K562 (cell line): ENCODE results near the gene KAZN. TPM values are rescaled to one million over a fixed set of nuclear protein-coding genes. Genes with fewer than 3 reads are reported as not detected.

Experiments used
- ATAC-seq: fragments of 200-7000 bp; cut with Tn5 transposase; 3 replicates; pipeline ENCODE4 v1.9.1; 2020; ENCODE audit warnings: moderate library complexity
- BruUV-seq: library from RNA; stranded (reverse); fragments of 400-500 nt; replicated peaks from 2 replicates; lab custom pipeline; 2021; lab: Mats Ljungman, UMichigan
- CTCF ChIA-PET: fragments of 300-600 bp; formaldehyde crosslinking; extraction: SDS; loops from one replicate; lab custom pipeline; 2021; ENCODE audit warnings: low intra/inter-chr PET ratio; lab: Yijun Ruan, JAX
- POLR2A ChIA-PET: fragments of 300-600, 350-650 bp; sonication (Branson Sonifier 250); formaldehyde crosslinking; extraction: SDS; loops from one replicate; lab custom pipeline; 2021; ENCODE audit warnings: antibody characterized with exemption, inconsistent platforms; lab: Yijun Ruan, JAX
- DNase-seq, 4 experiments: peaks; one replicate each; pipeline versions ENCODE4 v3.0.0 to v3.0.0-alpha.2; 2011 to 2018; ENCODE audit warnings: low spot score in 3 of 4, mixed read lengths in 3 of 4; ENCODE audit errors: extremely low read depth in 1 of 4
- FAIRE-seq: peaks from 2 replicates; lab custom pipeline; 2011; peaks lifted over from hg19 to GRCh38; lab: Jason Lieb, UNC
- H2AFZ ChIP-seq: 2 replicates; pipeline ENCODE4 v1.6.0; 2011; ENCODE audit warnings: low read depth, low read length, control low read depth, inconsistent platforms
- H3K27ac ChIP-seq: fragments of 200-600 bp; 3 replicates; pipeline ENCODE4 v1.8.0; 2011; ENCODE audit warnings: low read depth, mild to moderate bottlenecking, control low read depth, inconsistent platforms, low read length, moderate library complexity, mixed read lengths; ENCODE audit errors: extremely low read depth
- H3K27me3 ChIP-seq, 2 experiments: fragments of 300-600 bp in 1 of 2; 2 replicates in 1 of 2; 3 replicates in 1 of 2; pipeline versions ENCODE4 v1.6.0 to v1.8.0; 2011; ENCODE audit warnings: inconsistent platforms in 2 of 2, low read length in 2 of 2, mild to moderate bottlenecking in 1 of 2, mixed read lengths in 1 of 2, moderate library complexity in 1 of 2; ENCODE audit not compliant: control insufficient read depth in 2 of 2, insufficient read depth in 2 of 2
- H3K36me3 ChIP-seq: fragments of 300-600 bp; 3 replicates; pipeline ENCODE4 v1.8.0; 2011; ENCODE audit warnings: mild to moderate bottlenecking, low read length, inconsistent platforms; ENCODE audit not compliant: control insufficient read depth, insufficient read depth
- H3K4me1 ChIP-seq, 2 experiments: fragments of 200-600 bp in 1 of 2; replicated peaks in 1 of 2; 2 replicates in 1 of 2; 3 replicates in 1 of 2; pipeline versions ENCODE4 v1.5.1 to v1.8.0; 2011; ENCODE audit warnings: inconsistent platforms in 2 of 2, low read length in 2 of 2, mild to moderate bottlenecking in 1 of 2, mixed read lengths in 1 of 2, moderate library complexity in 1 of 2; ENCODE audit not compliant: control insufficient read depth in 2 of 2, insufficient read depth in 2 of 2
- H3K4me2 ChIP-seq: 2 replicates; pipeline ENCODE4 v1.6.1; 2011; ENCODE audit warnings: low read length, control low read depth, inconsistent platforms, mixed read lengths; ENCODE audit not compliant: insufficient read depth
- H3K4me3 ChIP-seq: fragments of 200-600 bp; sonication (generic), shearing (Covaris generic); 2 replicates; pipeline ENCODE4 v1.5.1; 2016; ENCODE audit warnings: control low read depth, inconsistent platforms
- H3K79me2 ChIP-seq: fragments of 200-600 bp; 3 replicates; pipeline ENCODE4 v1.8.0; 2011; ENCODE audit warnings: low read length, inconsistent platforms; ENCODE audit not compliant: control insufficient read depth, insufficient read depth
- H3K9ac ChIP-seq, 2 experiments: 2 replicates each; pipeline versions ENCODE4 v1.6.0 to v1.6.1; 2011; ENCODE audit warnings: low read depth in 2 of 2, low read length in 2 of 2, control low read depth in 1 of 2, inconsistent platforms in 1 of 2, mild to moderate bottlenecking in 1 of 2, mixed read lengths in 1 of 2; ENCODE audit not compliant: insufficient read depth in 1 of 2
- H3K9me1 ChIP-seq: one replicate; pipeline ENCODE4 v1.6.0; 2011; ENCODE audit warnings: inconsistent platforms, mild to moderate bottlenecking, low read length, moderate library complexity; ENCODE audit not compliant: control insufficient read depth, insufficient read depth
- H3K9me3 ChIP-seq: replicated peaks from 2 replicates; pipeline ENCODE4 v1.5.1; 2011; ENCODE audit warnings: low read depth, low read length, inconsistent platforms; ENCODE audit not compliant: control insufficient read depth, insufficient read depth
- H4K20me1 ChIP-seq: replicated peaks from 2 replicates; pipeline ENCODE4 v1.6.1; 2011; ENCODE audit warnings: low read length, inconsistent platforms, mixed read lengths; ENCODE audit not compliant: control insufficient read depth, insufficient read depth
- ETV1 ChIP-seq: fragments of 450-650 bp; conservative IDR thresholded peaks from 2 replicates; pipeline ENCODE4 v1.6.1; 2016; ENCODE audit warnings: missing genetic modification characterization, control low read depth, low read depth, missing compliant biosample characterization
- GATAD2B ChIP-seq: fragments of 450-650 bp; IDR thresholded peaks from 2 replicates; pipeline ENCODE4 v1.6.1; 2017; ENCODE audit warnings: mild to moderate bottlenecking, borderline replicate concordance
- HMG20A ChIP-seq: fragments of 450-650 bp; formaldehyde crosslinking; conservative IDR thresholded peaks from 2 replicates; pipeline ENCODE4 v1.4.0; 2020; ENCODE audit warnings: mild to moderate bottlenecking, mixed read lengths
- HNRNPK ChIP-seq: fragments of 200-400 bp; formaldehyde crosslinking; IDR thresholded peaks from one replicate; pipeline ENCODE4 v1.6.1; 2018; ENCODE audit warnings: mild to moderate bottlenecking, low read depth, low read length; ENCODE audit not compliant: poor library complexity, severe bottlenecking
- MYNN ChIP-seq, 2 experiments: sonication (generic); formaldehyde crosslinking in 1 of 2; IDR thresholded peaks; 2 replicates each; pipeline versions ENCODE4 v1.5.0 to v1.6.1; 2016 to 2020; ENCODE audit warnings: antibody characterized with exemption in 1 of 2, missing genetic modification reagents in 1 of 2
- ZKSCAN3 ChIP-seq: fragments of 250-450 bp; sonication (Bioruptor Pico); IDR thresholded peaks from 2 replicates; pipeline ENCODE4 v1.4.0; 2020
- ZNF354B ChIP-seq: fragments of 250-450 bp; sonication (Bioruptor Pico); IDR thresholded peaks from 2 replicates; pipeline ENCODE4 v1.4.0; 2020
- ZNF830 ChIP-seq: fragments of 250-450 bp; sonication (Bioruptor Pico); IDR thresholded peaks from 2 replicates; pipeline ENCODE4 v1.5.0; 2021; ENCODE audit warnings: mild to moderate bottlenecking
- WGBS: fragments of 100-300 bp; shearing (Covaris generic); methylation state at CpG from one replicate; pipeline ENCODE4 v1.1.6; 2016; ENCODE audit warnings: low coverage, mixed read lengths; ENCODE audit not compliant: insufficient coverage; ENCODE audit errors: missing lambda C conversion rate; 5-methylcytosine and 5-hydroxymethylcytosine counted together
- in situ Hi-C: fragments of 300-500 bp; cut with MboI; formaldehyde crosslinking; loops from 4 replicates; pipeline ENCODE4 v1.15.0; 2018; ENCODE audit warnings: inconsistent platforms, mixed read lengths
- intact Hi-C: fragments of 100-400 bp; cut with micrococcal nuclease; formaldehyde crosslinking; loops from 2 replicates; pipeline ENCODE4 v1.14.2; 2022
- polyA plus RNA-seq, 8 experiments: library from polyadenylated mRNA; depleted of rRNA in 4 of 8; stranded (reverse) in 5 of 8; unstranded in 3 of 8; fragments of >200 nt; fragmentation: Nextera tagmentation in 2 of 8; fragmentation: Illumina TruSeq in 1 of 8; extraction: Ambion mirVana in 2 of 8; extraction: Trizol in 1 of 8; gene quantifications; 2 replicates each; pipeline versions ENCODE4 v1.2.1 to v1.2.3, GENCODE V29; 2011 to 2014; ENCODE audit warnings: inconsistent platforms in 1 of 8, missing spikeins in 1 of 8
- total RNA-seq, 7 experiments: library from RNA; depleted of rRNA in 6 of 7; stranded (reverse); fragments of >200 nt in 6 of 7; fragmentation: Illumina TruSeq in 2 of 7; extraction: Trizol in 2 of 7; gene quantifications; 2 replicates each; pipeline versions ENCODE4 v1.2.1 to v1.2.3, GENCODE V29; 2011 to 2021; ENCODE audit warnings: low replicate concordance in 1 of 7
- TF ChIP-seq, protein P1 (sequence below): sonication (generic); formaldehyde crosslinking; IDR thresholded peaks from 2 replicates; pipeline ENCODE4 v1.8.0; 2022; ENCODE audit warnings: mild to moderate bottlenecking, missing genetic modification reagents, borderline replicate concordance
- TF ChIP-seq, protein P2 (sequence below): fragments of 250-450 bp; sonication (Bioruptor Pico); IDR thresholded peaks from 2 replicates; pipeline ENCODE4 v1.8.0; 2021; ENCODE audit warnings: mild to moderate bottlenecking, moderate library complexity

Gene KAZN
- total and polyA plus RNA-seq, 9 of the 15 experiments (the other 6 are each of a cell fraction or from before 2014, with no cell fraction given) = 2.1 to 21.6 (median 5.4) TPM

DNA sequence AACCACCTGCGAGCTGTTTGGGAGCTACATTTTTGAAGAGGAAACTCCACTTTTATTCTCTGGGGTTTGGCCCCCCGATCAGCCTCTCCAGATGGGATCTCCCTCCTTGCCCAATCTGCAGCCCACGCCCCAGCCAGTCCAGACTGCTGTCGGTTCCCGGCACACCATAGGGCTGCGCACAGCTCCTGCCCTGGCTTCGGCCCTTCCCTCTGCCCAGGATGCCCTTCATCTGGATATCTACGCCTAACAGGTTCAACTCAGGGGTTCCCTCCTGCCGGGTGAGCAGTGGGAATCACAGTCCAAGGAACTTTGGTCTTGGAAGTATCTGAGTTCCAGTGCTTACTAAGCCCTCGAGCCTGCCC is 135.3 kb downstream of the KAZN start:
- 23% methylated on average over 10 of the region's 10 CpGs for WGBS
- TF ChIP-seq, protein P1, sequence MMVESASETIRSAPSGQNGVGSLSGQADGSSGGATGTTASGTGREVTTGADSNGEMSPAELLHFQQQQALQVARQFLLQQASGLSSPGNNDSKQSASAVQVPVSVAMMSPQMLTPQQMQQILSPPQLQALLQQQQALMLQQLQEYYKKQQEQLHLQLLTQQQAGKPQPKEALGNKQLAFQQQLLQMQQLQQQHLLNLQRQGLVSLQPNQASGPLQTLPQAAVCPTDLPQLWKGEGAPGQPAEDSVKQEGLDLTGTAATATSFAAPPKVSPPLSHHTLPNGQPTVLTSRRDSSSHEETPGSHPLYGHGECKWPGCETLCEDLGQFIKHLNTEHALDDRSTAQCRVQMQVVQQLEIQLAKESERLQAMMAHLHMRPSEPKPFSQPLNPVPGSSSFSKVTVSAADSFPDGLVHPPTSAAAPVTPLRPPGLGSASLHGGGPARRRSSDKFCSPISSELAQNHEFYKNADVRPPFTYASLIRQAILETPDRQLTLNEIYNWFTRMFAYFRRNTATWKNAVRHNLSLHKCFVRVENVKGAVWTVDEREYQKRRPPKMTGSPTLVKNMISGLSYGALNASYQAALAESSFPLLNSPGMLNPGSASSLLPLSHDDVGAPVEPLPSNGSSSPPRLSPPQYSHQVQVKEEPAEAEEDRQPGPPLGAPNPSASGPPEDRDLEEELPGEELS (CRISPR knock-in tag) = no peak
- no peak for TF ChIP-seq ETV1
- TF ChIP-seq HNRNPK = no peak
- TF ChIP-seq, protein P2, sequence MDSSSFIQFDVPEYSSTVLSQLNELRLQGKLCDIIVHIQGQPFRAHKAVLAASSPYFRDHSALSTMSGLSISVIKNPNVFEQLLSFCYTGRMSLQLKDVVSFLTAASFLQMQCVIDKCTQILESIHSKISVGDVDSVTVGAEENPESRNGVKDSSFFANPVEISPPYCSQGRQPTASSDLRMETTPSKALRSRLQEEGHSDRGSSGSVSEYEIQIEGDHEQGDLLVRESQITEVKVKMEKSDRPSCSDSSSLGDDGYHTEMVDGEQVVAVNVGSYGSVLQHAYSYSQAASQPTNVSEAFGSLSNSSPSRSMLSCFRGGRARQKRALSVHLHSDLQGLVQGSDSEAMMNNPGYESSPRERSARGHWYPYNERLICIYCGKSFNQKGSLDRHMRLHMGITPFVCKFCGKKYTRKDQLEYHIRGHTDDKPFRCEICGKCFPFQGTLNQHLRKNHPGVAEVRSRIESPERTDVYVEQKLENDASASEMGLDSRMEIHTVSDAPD (CRISPR knock-in tag) = no peak
- no peak for TF ChIP-seq ZKSCAN3 (CRISPR knock-in tag)
- TF ChIP-seq ZNF830 (CRISPR knock-in tag) = no peak
- no peak for TF ChIP-seq HMG20A
- no peak for TF ChIP-seq GATAD2B
- no peak for TF ChIP-seq ZNF354B (CRISPR knock-in tag)
- no peak for TF ChIP-seq MYNN (IDR thresholded peaks at IDR 0.05)
- no peak for TF ChIP-seq MYNN (CRISPR knock-in tag; IDR thresholded peaks at IDR 0.05)
- POLR2A ChIA-PET = no interaction called here
- ATAC-seq (no peak), FAIRE-seq (no peak), DNase-seq (no peak)
- CTCF ChIA-PET = no interaction called here
- no peaks in the 10 kb centered on the region for H3K9me1 ChIP-seq
- H3K9me3 ChIP-seq = no peaks in the 10 kb centered on the region
- no peak overlapping the region for H3K4me3 ChIP-seq
- BruUV-seq = no TSS peak
- no peak overlapping the region for H2AFZ ChIP-seq
- H3K36me3 ChIP-seq = no peaks in the 10 kb centered on the region
- H3K79me2 ChIP-seq = no peaks in the 10 kb centered on the region
- no peak overlapping the region for H3K9ac ChIP-seq
- intact Hi-C loops (loop anchor here (10.0 kb wide), 1 partner anchor 619 kb away; no protein-coding TSS in a partner anchor), in situ Hi-C loops (no loop called here)
- H3K27ac ChIP-seq = no peak overlapping the region
- 0 out of 2 replicates have a peak, but pooled peaks cover 2% of the 10 kb centered on the region for H4K20me1 ChIP-seq
- H3K4me1 ChIP-seq = peaks cover 0 to 6% of the 10 kb centered on the region in 2 experiments; a peak in 3 of 5 replicates
- peaks cover 45 to 49% of the 10 kb centered on the region in 2 experiments for H3K27me3 ChIP-seq
- H3K4me2 ChIP-seq = no peak overlapping the region
